ENCODE data around the gene TNFRSF4. TPM values are rescaled to one million over a fixed set of nuclear protein-coding genes. Genes with fewer than 3 reads are reported as not detected.

Gene TNFRSF4
- total RNA-seq, 2 donors from 2014 or later = 1.2 to 2.3 TPM

DNA sequence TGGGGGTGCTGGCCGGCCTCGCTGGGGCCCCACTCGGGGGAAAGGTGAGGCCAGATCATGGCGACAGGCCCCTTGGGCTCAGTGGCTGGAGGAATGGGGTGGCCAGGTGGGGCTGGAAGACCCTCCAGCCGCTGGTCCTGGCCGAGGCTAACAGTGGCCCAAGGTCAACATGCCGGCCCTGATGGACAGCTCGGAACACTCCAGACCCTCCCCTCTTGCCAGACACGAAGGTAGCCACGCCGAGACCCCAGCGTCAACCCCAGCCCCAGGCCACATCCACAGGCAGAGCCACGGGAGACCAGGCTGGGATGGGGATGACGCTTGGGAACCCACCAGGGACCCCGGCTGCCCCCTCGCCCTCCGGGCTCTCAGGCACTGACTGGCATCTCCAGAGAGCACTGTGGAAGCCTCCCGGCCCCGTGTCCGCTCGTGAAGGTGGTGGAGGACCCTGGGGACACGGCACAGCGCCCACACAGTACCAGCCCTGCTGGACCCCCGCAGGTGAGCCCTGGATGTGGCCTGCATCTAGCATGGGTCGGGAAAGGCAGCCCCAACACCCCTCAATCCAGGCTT is 33.5 kb upstream of the TNFRSF4 start:
- intact Hi-C loops (cut with DNase I) = no loop called here
- H3K27me3 ChIP-seq = peaks cover 25% of the 10 kb centered on the region
- H3K9me3 ChIP-seq = no peaks in the 10 kb centered on the region
- H3K4me1 ChIP-seq = no peaks in the 10 kb centered on the region
- H3K4me3 ChIP-seq = no peak overlapping the region
- H3K36me3 ChIP-seq = no peaks in the 10 kb centered on the region
- no peak overlapping the region for H3K9ac ChIP-seq (ENCODE audit: low read depth in 2 of 2, low read length in 2 of 2)
- H3K27ac ChIP-seq = no peak overlapping the region
- DNase-seq = no peak
- TF ChIP-seq, protein P1, sequence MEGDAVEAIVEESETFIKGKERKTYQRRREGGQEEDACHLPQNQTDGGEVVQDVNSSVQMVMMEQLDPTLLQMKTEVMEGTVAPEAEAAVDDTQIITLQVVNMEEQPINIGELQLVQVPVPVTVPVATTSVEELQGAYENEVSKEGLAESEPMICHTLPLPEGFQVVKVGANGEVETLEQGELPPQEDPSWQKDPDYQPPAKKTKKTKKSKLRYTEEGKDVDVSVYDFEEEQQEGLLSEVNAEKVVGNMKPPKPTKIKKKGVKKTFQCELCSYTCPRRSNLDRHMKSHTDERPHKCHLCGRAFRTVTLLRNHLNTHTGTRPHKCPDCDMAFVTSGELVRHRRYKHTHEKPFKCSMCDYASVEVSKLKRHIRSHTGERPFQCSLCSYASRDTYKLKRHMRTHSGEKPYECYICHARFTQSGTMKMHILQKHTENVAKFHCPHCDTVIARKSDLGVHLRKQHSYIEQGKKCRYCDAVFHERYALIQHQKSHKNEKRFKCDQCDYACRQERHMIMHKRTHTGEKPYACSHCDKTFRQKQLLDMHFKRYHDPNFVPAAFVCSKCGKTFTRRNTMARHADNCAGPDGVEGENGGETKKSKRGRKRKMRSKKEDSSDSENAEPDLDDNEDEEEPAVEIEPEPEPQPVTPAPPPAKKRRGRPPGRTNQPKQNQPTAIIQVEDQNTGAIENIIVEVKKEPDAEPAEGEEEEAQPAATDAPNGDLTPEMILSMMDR (IDR thresholded peaks at IDR 0.05) = no peak

DNA sequence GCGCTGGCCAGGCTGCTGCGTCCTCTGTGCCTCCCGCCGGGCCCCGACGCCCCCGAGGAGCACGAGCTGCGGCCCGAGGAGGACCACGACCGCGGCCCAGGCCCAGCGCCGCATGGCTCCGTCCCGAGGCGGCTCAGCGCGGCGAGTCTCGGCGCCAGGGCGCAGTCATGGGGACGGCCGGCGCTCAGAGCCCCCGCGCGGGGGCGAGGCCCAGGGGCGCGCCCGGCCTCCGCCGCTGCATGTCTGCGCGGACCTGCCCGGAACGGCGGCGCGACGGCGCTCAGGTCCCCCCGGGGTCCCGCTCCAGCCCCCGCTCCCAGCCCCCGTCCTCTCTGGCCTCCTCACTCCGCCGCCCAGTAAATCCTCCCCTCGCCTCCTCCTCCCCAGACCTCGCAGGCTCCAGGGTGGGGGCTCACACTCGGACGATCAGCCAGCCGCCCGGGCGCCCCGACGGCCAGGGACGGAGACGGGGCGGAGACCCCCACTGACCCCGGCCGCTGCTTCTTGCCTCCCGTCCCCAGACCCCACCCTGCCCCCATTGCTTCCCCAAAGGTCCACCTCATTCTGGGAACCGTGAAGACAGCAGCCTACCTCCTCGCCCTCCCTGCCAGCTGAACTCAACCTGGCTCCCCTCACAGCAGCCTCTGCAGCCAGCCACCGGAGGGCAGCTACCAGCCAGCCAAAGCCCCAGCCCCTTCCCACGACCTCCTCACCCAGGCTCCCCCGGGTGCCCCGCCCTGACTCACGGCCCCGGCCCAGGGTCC is 32.8 kb upstream of the TNFRSF4 start, which contains the start of gene C1QTNF12:
Gene C1QTNF12, minus strand, starts transcription at position 146 of the 764 bp plus-strand sequence. Its CDS starts 32 bp downstream, at position 114.
- Histone ChIP-seq H3K27me3 (peaks cover 25% of the 10 kb centered on the region), H3K36me3 (no peaks in the 10 kb centered on the region), H3K4me3 (no peak within 1 kb of the TSS), H3K9ac (ENCODE audit: low read depth in 2 of 2, low read length in 2 of 2) (no peak within 1 kb of the TSS), H3K9me3 (no peaks in the 10 kb centered on the region), H3K4me1 (no peaks in the 10 kb centered on the region), H3K27ac (no peak within 1 kb of the TSS)
- intact Hi-C loops (cut with DNase I) = no loop called here
- no peak for DNase-seq
- TF ChIP-seq, protein P1 (IDR thresholded peaks at IDR 0.05) = no peak

DNA sequence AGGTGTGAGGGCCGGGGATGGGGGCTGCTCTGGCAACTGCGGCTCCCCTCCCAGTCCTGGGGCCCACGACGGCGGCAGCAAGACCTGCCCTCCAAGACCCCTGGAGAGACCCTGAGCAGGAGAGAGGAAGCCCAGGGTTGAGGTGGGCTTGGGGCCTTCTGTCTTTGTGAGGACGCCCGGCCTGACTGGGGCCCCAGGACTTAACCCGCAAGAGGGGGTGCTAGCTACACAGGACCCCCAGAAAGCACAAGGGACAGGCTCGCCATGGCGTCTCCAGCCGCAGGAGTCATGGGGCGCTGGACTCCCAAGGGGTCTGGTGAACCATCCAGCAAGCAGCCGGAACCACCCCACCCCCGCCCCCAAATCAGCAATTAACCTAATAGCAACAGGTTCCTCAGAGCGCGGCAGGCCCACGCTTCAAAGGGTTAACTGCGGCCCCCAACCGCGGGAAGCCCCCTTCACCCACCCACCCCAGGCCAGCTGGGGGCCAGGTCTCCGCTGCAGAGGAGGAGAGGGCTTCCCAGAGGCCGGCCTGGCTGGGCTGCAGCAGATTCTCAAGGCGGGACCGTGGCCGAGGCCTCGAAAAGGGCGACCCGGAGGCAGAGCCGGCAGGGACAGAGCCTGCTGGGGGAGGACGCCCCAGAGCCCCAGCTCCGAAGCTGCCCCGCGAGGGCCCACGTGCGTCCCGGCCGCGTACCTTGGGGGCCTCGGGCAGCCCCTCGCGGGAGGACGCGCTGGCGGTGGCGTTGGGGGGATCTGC is 32.0 kb upstream of the TNFRSF4 start:
- no peak overlapping the region for H3K27ac ChIP-seq
- H3K4me1 ChIP-seq = no peaks in the 10 kb centered on the region
- no peak overlapping the region for H3K4me3 ChIP-seq
- no peak overlapping the region for H3K9ac ChIP-seq (ENCODE audit: low read depth in 2 of 2, low read length in 2 of 2)
- peaks cover 25% of the 10 kb centered on the region for H3K27me3 ChIP-seq
- H3K9me3 ChIP-seq = no peaks in the 10 kb centered on the region
- no peaks in the 10 kb centered on the region for H3K36me3 ChIP-seq
- no peak for DNase-seq
- TF ChIP-seq, protein P1 (IDR thresholded peaks at IDR 0.05) = no peak
- intact Hi-C loops (cut with DNase I) = no loop called here

DNA sequence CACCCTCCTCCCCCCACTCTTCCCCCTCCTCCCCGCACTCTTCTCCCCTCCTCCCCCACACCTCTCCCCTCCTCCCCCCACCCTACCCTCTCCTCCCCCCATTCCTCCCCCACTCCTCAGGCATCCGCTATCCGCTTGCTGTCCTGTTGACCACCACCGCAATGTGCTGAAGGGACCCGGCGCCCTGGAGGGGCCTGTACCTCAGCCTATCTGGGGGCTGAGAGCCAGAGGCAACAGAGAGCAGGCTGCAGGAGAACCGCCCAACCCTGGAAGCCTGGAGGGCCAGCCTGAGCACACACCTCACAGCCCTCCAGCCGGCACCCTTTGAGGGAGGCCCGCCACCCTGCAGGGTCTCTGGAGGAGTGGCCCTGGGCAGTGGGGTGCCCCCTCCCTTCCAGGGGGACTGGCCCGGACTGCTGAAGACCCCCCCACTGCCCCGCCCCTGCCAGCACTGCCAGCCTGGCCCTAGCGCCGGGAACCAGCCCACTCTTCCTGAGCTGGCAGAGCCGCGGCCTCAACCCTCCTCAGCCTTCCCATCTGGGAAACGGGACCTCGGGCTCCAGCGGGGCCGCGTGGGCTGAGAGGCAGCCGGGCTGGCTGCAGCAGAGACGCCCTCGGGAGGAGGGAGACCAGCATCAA is 31.3 kb upstream of the TNFRSF4 start:
- Histone ChIP-seq H3K36me3 (no peaks in the 10 kb centered on the region), H3K4me1 (no peaks in the 10 kb centered on the region), H3K4me3 (no peak overlapping the region), H3K27ac (no peak overlapping the region), H3K9ac (ENCODE audit: low read depth in 2 of 2, low read length in 2 of 2) (no peak overlapping the region), H3K27me3 (peaks cover 25% of the 10 kb centered on the region), H3K9me3 (no peaks in the 10 kb centered on the region)
- intact Hi-C loops (cut with DNase I) = no loop called here
- TF ChIP-seq, protein P1 (IDR thresholded peaks at IDR 0.05) = no peak
- no peak for DNase-seq

DNA sequence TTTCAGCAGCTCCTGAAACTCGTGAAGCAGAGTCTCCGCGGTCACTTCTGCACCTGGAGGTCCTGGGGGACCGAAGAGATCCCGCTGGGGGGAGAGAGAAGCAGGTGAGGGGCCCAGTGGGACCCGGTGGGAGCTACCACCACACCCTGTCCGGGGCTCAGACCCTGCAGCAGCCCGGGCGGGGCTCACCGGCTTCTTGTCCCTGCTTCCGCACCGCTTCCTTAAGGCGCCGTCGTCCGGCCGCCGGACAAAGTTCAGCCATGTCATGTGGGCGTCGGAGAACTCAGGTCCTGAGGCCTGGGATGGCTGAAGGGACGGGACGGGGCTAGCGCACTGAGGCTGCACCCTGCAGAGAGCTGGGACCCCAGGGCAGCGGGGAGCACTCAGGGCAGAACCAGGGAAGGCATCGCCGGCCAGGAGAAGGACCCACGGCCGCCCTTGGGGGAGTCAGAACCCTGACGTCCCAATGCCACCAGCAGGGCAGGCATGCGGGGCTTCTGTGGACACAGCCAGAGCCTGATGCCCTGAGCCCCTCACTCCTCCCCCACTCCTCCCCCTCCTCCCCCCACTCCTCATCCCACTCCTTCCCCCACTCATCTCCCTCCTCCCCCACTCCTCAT is 30.3 kb upstream of the TNFRSF4 start:
- Histone ChIP-seq H3K27ac (no peak overlapping the region), H3K27me3 (peaks cover 34% of the 10 kb centered on the region), H3K4me3 (peak overlapping the region; percentile 40), H3K9me3 (no peaks in the 10 kb centered on the region), H3K9ac (ENCODE audit: low read depth in 2 of 2, low read length in 2 of 2) (peak overlapping the region in 1 of 2 donors; percentile 24), H3K4me1 (no peaks in the 10 kb centered on the region), H3K36me3 (no peaks in the 10 kb centered on the region)
- peak; percentile 83 for DNase-seq
- intact Hi-C loops (cut with DNase I) = no loop called here
- TF ChIP-seq, protein P1 (IDR thresholded peaks at IDR 0.05) = no peak

Measured in colonic mucosa (tissue), 4 donors.